HG03039 (cell line): ENCODE results near the gene STIM2.
"Not testable (repeated sequence)": the region's sequence is repeated elsewhere in the genome, so short reads cannot be mapped to it uniquely, and the experiment has no call there.

Experiments used
- ATAC-seq: cut with Tn5 transposase; IDR thresholded peaks from one replicate; pipeline ENCODE4 v1.9.1; 2021; ENCODE audit warnings: mild to moderate bottlenecking, moderate library complexity; ENCODE audit not compliant: unreplicated experiment

Gene STIM2

GRCh38 chr4:26866781-26867180 lies 6.1 kb downstream of the STIM2 start:
- ATAC-seq: no peak

- ATAC-seq: no peak
Measured at GRCh38 chr4:26867914-26868684, 7.5 kb downstream of the STIM2 start.

- ATAC-seq: no peak
Measured at GRCh38 chr4:26870576-26871262, 10.1 kb downstream of the STIM2 start.

- no peak for ATAC-seq
Measured at GRCh38 chr4:26871611-26872010, 11.0 kb downstream of the STIM2 start.

GRCh38 chr4:26873391-26874026 lies 12.9 kb downstream of the STIM2 start:
- ATAC-seq: peak; percentile 64

- ATAC-seq: no peak
Measured at GRCh38 chr4:26874110-26874509, 13.5 kb downstream of the STIM2 start.

- no peak for ATAC-seq
Measured at GRCh38 chr4:26877406-26877805, 16.8 kb downstream of the STIM2 start.

GRCh38 chr4:26877961-26878360 lies 17.3 kb downstream of the STIM2 start:
- ATAC-seq: no peak

- no peak for ATAC-seq
Measured at GRCh38 chr4:26878794-26879391, 18.3 kb downstream of the STIM2 start.

GRCh38 chr4:26879805-26880204 lies 19.2 kb downstream of the STIM2 start:
- ATAC-seq: no peak

GRCh38 chr4:26884026-26884425 lies 23.4 kb downstream of the STIM2 start:
- ATAC-seq: no peak

- no peak for ATAC-seq
Measured at GRCh38 chr4:26884486-26884988, 23.9 kb downstream of the STIM2 start.

- ATAC-seq: peak; percentile 77
Measured at GRCh38 chr4:26885912-26886274, 25.3 kb downstream of the STIM2 start.

GRCh38 chr4:26887143-26887542 lies 26.5 kb downstream of the STIM2 start:
- ATAC-seq: no peak

- no peak for ATAC-seq
Measured at GRCh38 chr4:26887809-26888208, 27.2 kb downstream of the STIM2 start.

GRCh38 chr4:26889356-26889755 lies 28.7 kb downstream of the STIM2 start:
- ATAC-seq: no peak

GRCh38 chr4:26891054-26891453 lies 30.4 kb downstream of the STIM2 start:
- ATAC-seq: no peak

GRCh38 chr4:26891867-26892266 lies 31.2 kb downstream of the STIM2 start:
- ATAC-seq: no peak

GRCh38 chr4:26892480-26893150 lies 32.0 kb downstream of the STIM2 start:
- no peak for ATAC-seq

GRCh38 chr4:26893491-26893890 lies 32.9 kb downstream of the STIM2 start:
- ATAC-seq: no peak

- not testable (repeated sequence) for ATAC-seq
Measured at GRCh38 chr4:26894881-26895280, 34.2 kb downstream of the STIM2 start.
